Measurements from ENCODE around the gene ST6GALNAC3.

Gene ST6GALNAC3

GRCh38 chr1:76546354-76546933 lies 471.9 kb downstream of the ST6GALNAC3 start:
- DNase-seq, result no peak

GRCh38 chr1:76547916-76548315 lies 473.4 kb downstream of the ST6GALNAC3 start:
- DNase-seq, result no peak

- DNase-seq, result no peak
Measured at GRCh38 chr1:76548513-76549100, 474.1 kb downstream of the ST6GALNAC3 start.

GRCh38 chr1:76554283-76554682 lies 479.7 kb downstream of the ST6GALNAC3 start:
- DNase-seq, result no peak

GRCh38 chr1:76562292-76562691 lies 487.7 kb downstream of the ST6GALNAC3 start:
- DNase-seq, result no peak

GRCh38 chr1:76568573-76569238 lies 494.2 kb downstream of the ST6GALNAC3 start:
- DNase-seq, result no peak

GRCh38 chr1:76571248-76571647 lies 496.7 kb downstream of the ST6GALNAC3 start:
- no peak for DNase-seq

GRCh38 chr1:76572229-76572628 lies 497.7 kb downstream of the ST6GALNAC3 start:
- DNase-seq, result no peak

- no peak for DNase-seq
Measured at GRCh38 chr1:76576876-76577524, 502.5 kb downstream of the ST6GALNAC3 start.

- DNase-seq, result no peak
Measured at GRCh38 chr1:76577525-76578185, 503.1 kb downstream of the ST6GALNAC3 start.

- DNase-seq, result no peak
Measured at GRCh38 chr1:76580206-76580605, 505.7 kb downstream of the ST6GALNAC3 start.

- DNase-seq, result no peak
Measured at GRCh38 chr1:76581712-76582111, 507.2 kb downstream of the ST6GALNAC3 start.

GRCh38 chr1:76583235-76583868 lies 508.8 kb downstream of the ST6GALNAC3 start:
- DNase-seq, result peak; percentile 3

- no peak for DNase-seq
Measured at GRCh38 chr1:76583875-76584477, 509.4 kb downstream of the ST6GALNAC3 start.

- no peak for DNase-seq
Measured at GRCh38 chr1:76585980-76586674, 511.6 kb downstream of the ST6GALNAC3 start.

- DNase-seq, result no peak
Measured at GRCh38 chr1:76587212-76587611, 512.7 kb downstream of the ST6GALNAC3 start.

GRCh38 chr1:76591461-76591860 lies 516.9 kb downstream of the ST6GALNAC3 start:
- DNase-seq, result no peak

GRCh38 chr1:76591963-76592362 lies 517.4 kb downstream of the ST6GALNAC3 start:
- no peak for DNase-seq

- no peak for DNase-seq
Measured at GRCh38 chr1:76593141-76593540, 518.6 kb downstream of the ST6GALNAC3 start.

GRCh38 chr1:76593618-76594017 lies 519.1 kb downstream of the ST6GALNAC3 start:
- DNase-seq, result no peak

- no peak for DNase-seq
Measured at GRCh38 chr1:76595024-76595423, 520.5 kb downstream of the ST6GALNAC3 start.

- no peak for DNase-seq
Measured at GRCh38 chr1:76601465-76601864, 526.9 kb downstream of the ST6GALNAC3 start.
